ENCODE data around the gene APBA2.

Gene APBA2

GRCh38 chr15:28890711-28891495 lies 5.1 kb downstream of the APBA2 start:
- DNase-seq (ENCODE audit: low read depth): peak; percentile 14
- TF ChIP-seq, protein P1, sequence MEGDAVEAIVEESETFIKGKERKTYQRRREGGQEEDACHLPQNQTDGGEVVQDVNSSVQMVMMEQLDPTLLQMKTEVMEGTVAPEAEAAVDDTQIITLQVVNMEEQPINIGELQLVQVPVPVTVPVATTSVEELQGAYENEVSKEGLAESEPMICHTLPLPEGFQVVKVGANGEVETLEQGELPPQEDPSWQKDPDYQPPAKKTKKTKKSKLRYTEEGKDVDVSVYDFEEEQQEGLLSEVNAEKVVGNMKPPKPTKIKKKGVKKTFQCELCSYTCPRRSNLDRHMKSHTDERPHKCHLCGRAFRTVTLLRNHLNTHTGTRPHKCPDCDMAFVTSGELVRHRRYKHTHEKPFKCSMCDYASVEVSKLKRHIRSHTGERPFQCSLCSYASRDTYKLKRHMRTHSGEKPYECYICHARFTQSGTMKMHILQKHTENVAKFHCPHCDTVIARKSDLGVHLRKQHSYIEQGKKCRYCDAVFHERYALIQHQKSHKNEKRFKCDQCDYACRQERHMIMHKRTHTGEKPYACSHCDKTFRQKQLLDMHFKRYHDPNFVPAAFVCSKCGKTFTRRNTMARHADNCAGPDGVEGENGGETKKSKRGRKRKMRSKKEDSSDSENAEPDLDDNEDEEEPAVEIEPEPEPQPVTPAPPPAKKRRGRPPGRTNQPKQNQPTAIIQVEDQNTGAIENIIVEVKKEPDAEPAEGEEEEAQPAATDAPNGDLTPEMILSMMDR (IDR thresholded peaks at IDR 0.05; ENCODE audit: low read length, missing control alignments): no peak
- no peak overlapping the region for H3K4me3 ChIP-seq (replicated peaks; ENCODE audit: low read depth, low read length)

DNA sequence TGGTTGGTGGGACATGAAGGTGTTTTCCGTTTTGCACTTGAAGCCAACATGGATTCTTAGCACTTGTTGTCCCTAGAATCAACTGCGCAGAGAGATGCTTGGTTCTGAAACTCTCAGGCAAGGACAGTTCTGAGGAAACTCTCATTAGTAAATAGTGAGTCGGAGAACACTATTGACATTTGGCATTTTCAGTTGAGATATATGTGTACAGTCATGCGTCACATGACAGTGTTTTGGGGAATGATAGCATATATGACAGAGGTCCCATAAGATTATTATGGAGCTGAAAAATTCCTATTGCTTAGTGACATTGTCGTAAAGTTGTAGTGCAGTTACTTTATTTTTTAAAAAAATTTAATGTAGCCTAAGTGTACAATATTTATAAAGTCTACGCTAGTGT lies 5.8 kb downstream of the APBA2 start:
- H3K4me3 ChIP-seq (replicated peaks; ENCODE audit: low read depth, low read length): no peak overlapping the region
- no peak for DNase-seq (ENCODE audit: low read depth)
- TF ChIP-seq, protein P1 (IDR thresholded peaks at IDR 0.05; ENCODE audit: low read length, missing control alignments): no peak

DNA sequence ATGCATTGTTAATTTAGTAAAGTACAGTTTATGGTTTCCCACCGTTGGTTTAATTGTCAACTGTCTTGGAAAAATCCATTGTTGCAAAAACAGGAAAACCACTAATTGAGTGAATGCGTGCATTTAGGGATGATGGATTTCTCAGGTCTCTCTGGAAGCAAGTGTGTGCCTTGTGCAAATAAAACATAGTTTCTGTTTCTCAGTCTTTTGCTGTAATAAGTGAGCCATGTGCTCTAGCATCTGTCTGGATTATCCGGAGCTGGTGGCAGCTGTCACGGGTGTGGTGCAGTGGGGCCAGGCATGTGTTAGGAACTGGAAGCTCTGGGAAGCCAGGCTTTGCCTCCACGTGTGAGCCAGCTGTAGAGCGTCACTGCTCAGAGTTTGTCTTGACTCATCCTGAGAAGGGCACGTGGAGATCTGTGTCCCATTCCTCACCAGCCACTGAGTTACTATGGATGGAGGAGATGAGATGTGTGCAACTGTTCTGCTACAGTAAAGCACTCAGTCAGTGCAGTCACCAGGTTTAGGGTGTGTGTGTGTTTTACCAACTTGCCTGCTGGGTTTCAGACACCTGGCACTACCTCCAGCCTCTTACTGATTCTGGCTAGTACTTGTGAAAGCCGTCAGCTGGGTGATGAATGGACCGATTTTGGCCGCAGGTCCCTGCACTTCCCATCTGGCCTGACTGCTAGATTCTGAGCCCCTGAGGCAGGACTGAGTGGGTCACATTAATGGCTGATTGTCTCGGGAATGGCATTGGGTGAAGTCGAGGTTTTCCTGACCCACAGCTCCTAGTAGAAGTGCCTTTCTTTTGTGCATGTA lies 7.2 kb downstream of the APBA2 start:
- TF ChIP-seq, protein P1 (IDR thresholded peaks at IDR 0.05; ENCODE audit: low read length, missing control alignments): no peak
- H3K4me3 ChIP-seq (replicated peaks; ENCODE audit: low read depth, low read length): no peak overlapping the region
- peak; percentile 21 for DNase-seq (ENCODE audit: low read depth)

DNA sequence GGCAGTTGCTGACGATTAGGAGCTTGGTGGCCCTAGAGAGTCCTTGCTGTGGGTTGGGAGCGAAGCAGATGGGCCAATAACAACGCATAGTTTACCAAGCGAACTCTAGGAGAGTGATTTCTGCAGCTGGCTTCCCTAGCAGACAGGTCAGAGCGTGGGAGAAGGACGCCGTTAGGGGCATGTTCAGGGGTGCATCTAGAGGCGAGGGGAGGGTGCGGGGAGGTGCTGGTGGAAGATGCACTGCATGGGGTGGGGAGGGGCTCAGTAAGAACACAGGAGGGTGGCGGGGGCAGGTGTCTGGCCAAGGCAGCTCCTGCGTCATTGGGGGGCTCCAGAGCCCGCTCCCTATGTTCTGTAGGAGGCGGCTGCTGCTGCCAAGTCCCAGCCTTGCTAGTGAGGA lies 8.9 kb downstream of the APBA2 start:
- no peak for DNase-seq (ENCODE audit: low read depth)
- TF ChIP-seq, protein P1 (IDR thresholded peaks at IDR 0.05; ENCODE audit: low read length, missing control alignments): no peak
- H3K4me3 ChIP-seq (replicated peaks; ENCODE audit: low read depth, low read length): no peak overlapping the region

DNA sequence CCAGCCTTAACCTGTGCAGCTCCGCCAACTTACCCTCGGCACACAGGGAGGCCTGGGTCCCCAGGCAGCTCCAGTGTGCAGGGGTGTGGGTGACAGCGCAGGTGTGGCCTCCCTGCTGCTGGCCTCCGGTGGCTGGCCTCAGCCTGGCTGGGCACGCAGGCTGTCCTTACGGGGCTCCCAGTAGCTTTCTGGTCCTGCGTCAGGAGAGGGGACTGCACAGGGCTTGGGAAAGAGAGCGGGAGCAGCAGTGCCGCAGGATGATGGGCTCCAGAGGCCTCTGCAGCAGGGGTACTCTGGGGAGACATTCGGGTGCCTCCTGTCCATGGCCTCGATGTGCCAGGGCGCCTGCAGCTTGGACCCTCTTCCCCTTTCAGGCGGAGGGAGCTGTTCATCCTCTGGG lies 9.4 kb downstream of the APBA2 start:
- TF ChIP-seq, protein P1 (IDR thresholded peaks at IDR 0.05; ENCODE audit: low read length, missing control alignments): no peak
- DNase-seq (ENCODE audit: low read depth): no peak
- H3K4me3 ChIP-seq (replicated peaks; ENCODE audit: low read depth, low read length): no peak overlapping the region

GRCh38 chr15:28895566-28895965 lies 9.8 kb downstream of the APBA2 start:
- H3K4me3 ChIP-seq (replicated peaks; ENCODE audit: low read depth, low read length): no peak overlapping the region
- TF ChIP-seq, protein P1 (IDR thresholded peaks at IDR 0.05; ENCODE audit: low read length, missing control alignments): no peak
- no peak for DNase-seq (ENCODE audit: low read depth)
